Activated CD4-positive, CD25-positive, alpha-beta regulatory T cell treated with anti-CD3 and anti-CD28 coated beads, Interleukin-2, amount 50 U/mL, for 16 hours (primary cell): ENCODE measurements around the gene MADCAM1.
"Not testable (repeated sequence)": the region's sequence is repeated elsewhere in the genome, so short reads cannot be mapped to it uniquely, and the experiment has no call there.

ENCODE experiments used
- DNase-seq: peaks from one replicate; pipeline ENCODE4 v3.0.0-alpha.2; 2020; ENCODE audit warnings: low read depth, low spot score

The MADCAM1 gene

DNA sequence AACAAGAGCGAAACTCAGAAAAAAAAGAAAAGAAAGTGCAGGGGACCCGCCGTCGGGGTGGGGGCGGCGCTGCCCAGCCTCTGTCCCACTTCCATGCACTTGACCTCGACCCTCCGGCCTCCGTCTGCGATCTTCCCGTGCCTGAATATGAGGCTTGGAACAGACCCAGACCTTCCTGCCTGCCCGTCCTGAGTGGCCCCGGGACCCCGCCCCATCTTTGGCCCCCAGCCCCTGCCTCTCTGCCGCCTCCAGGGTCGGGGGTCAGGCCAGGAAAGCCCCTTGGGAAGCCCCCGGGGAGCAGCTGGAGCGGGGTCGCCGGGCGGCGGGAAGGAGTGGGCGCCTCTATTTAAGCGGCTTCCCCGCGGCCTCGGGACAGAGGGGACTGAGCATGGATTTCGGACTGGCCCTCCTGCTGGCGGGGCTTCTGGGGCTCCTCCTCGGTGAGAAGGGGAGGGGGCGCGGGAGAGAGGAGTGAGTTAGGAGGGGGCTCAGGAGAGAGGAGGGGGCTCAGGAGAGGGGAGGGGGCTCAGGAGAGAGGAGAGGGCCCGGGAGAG, at the start of gene MADCAM1:
Gene MADCAM1 (plus strand): TSS at position 375 of the 554 bp plus-strand sequence. CDS start 14 bp downstream, at position 389.
- no peak for DNase-seq

DNA sequence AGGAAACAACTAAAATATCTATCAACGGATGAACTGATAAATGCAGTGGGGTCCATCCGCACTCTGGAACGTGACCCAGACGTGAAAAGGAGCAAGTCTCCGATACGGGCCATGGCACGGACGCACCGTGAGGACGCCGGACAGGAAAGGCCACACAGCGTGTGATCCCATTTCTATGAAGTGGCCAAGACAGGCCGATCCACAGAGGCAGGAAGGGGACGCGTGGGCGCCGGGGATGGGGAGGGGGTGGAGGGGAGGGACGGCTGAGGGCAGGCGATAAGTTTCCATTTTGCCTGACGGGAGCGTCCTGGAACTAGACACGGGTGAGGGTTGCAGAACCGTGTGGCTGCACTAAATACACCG, 49.2 kb upstream of the MADCAM1 start:
- DNase-seq = no peak

DNA sequence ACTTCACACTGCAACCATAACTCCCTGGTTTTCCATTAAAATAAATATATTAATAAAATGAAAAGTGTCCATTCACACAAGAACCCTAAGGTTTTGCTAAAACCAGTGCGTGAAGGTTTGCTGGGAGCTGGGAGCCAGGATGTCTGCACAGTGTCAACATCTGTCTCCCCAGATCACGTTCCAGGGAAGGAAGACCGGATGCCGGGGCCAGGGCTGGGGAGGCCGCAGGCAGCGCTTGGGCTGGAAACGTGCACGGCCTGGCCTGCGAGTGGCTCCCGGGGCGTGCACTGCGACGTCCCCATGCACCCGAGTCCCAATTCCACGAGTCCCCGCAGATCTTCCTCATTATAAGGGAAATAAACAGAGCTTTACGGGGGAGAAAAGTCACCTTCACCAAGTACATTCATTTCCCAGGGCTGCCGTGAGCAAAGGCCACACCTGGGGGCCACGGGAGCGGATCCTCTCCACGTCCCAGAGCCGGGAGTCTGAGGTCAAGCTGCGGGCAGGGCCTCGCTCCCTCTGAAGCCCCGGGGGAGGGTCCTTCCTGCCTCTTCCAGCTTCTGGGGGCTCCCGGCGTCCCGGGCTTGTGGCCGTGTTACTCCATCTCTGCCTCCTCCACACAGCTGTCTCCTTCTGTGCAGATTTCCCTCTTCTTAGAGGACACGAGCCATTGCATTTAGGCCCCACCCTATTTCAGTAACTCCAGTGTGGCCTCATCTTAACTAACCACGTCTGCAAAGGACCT, 48.3 kb upstream of the MADCAM1 start:
- DNase-seq = no peak

DNA sequence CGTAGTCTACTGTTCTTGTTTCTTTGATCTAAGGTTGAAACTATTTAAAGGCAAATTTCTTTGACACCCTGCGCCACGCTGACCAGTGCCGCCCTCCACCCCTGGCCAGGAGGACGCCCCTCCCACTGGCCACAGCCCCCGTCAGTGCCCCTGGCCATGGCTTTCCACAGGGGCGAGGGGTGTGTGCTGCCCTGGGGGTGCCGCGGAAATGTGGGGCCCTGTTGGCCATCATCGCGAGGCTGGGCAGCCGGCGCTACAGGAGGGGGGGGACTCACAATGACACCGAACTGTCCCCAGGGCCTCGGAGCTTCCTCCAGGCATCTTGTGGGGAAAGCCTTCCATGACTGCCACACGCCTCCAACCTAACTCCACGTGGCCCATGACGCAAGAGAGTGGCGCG, 46.4 kb upstream of the MADCAM1 start:
- no peak for DNase-seq

DNA sequence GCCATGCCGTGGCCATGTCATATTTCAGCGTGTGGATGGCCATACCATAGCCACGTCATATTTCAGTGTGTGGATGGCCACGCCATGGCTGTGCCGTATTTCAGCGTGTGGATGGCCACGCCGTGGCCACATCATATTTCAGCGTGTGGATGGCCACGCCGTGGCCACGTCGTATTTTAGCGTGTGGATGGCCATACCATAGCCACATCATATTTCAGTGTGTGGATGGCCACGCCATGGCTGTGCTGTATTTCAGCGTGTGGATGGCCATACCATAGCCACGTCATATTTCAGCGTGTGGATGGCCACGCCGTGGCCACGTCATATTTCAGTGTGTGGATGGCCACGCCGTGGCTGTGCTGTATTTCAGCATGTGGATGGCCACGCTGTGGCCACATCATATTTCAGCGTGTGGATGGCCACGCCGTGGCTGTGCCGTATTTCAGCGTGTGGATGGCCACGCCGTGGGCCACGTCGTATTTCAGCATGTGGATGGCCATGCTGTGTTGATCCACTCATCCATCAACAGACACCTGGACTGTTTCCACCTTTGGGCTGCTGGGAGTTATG, 45.3 kb upstream of the MADCAM1 start:
- DNase-seq = not testable (repeated sequence)

DNA sequence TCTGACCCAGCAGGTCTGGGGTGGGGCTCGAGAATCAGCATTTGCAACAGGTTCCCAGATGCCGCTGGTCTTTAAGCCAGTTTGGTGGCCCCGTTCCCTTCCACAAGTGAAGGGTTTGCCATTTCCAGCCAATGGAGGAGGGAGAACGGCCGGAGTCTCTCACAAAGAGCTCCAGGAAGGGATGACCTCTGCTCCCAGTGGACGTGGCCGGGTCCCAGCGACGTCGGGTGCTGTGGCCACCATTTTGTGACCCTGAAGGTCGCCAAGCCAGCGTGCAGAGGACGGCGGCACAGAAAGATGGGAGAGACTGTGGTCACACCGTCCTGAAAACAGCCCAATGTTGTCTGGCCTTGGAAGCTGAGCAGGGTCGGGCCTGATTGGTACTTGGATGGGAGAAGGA, 43.5 kb upstream of the MADCAM1 start:
- no peak for DNase-seq

DNA sequence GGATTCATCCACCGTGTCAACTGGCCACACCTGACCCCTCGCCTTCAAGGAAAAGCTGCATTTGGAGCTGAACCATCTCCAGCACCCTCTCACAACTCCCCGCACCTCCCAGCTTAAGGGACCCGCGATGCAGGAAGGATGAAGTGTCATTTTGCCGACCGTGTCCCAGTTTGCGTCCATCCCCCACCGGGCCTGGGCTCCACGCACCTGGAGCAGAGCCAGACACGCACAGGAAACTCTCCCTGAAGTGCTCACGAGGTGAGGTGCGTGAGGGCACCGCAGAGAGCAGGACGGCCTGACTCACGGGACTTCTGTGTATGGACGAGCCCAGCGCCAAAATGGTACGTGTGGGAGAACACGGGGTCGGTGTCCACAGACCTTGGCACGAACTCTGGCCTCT, 42.7 kb upstream of the MADCAM1 start:
- no peak for DNase-seq

DNA sequence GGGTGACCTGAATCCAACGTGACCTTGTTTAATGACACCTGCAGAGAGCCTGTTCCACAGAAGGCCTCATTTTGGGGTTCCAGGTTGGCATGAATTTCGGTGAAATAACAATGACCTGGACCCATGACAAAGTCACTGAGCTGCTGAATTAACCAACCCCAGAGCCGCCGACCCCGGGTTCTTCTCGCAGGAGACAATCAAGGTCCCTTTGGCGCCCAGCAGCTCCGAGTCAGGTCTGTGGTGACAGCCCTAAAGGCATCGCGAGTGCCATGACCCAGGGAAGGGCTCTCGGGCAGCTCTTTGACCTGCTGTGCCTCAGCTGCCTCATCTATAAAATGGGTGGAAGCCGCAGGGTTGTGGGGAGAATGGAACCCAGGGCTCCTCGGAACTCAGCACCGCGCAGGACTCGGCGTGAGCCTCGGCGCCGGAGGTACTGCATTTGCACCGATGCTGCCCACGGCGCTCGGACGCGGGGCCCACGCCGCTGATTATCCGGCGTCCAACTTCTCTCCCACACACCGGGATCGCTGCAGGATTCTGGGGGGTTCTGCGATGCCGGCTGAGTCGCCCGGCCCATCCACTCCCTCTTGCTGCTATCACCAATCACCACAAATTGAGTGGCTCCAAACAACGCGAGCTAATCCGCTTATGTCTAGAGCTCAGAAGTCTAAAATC, 41.1 kb upstream of the MADCAM1 start:
- DNase-seq = no peak

DNA sequence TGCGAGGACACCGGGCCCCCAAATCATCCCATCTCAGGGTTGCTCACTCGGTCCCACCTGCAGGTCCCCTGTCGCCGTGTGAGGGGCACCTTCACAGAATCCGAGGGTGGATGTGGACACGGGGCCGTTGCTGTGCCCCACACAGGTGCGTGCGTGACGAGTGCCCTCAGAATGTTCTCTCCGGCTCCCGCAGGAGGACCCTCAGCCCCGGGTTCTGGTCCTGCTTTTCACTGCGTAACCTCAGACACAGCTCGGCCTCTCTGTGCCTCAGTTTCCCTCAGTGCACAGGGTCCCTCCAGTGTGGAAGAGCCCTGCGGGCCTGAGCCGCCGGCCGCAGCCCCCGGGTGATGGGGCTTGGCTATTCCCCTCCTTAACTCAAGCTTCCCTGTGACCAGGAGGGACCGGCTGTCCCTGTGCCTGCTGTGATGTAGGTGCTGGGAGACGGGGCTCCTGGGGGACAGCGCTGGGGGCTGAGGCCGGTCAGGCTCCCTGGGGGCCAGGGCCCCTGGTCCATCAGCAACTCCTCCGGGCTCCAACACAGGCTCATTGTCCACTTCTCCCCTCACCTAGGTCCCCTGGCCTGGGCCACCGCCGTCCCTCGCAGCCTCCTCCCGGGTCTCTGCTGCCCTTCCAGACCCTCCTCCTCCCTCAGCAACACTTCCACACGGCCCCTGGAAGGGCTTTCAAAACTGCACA, 40.3 kb upstream of the MADCAM1 start:
- no peak for DNase-seq

DNA sequence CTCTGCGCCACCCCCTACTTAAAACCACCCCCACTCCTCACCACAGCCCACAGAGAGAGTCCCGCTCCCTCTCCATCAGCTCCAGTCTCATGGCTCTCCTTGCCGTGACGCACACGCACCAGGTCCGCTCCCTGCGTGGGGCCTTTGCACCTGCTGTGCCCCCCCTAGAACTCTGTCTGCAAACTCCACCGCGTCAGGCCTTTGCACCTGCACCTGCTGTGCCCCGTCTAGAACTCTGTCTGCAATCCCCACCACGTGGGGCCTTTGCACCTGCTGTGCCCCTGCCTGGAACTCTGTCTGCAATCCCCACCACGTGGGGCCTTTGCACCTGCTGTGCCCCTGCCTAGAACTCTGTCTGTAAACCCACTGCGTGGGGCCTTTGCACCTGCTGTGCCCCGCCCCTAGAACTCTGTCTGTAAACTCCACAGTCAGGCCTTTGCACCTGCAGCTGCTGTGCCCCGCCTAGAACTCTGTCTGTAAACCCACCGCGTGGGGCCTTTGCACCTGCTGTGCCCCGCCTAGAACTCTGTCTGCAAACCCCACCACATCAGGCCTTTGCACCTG, 39.7 kb upstream of the MADCAM1 start:
- DNase-seq = no peak

DNA sequence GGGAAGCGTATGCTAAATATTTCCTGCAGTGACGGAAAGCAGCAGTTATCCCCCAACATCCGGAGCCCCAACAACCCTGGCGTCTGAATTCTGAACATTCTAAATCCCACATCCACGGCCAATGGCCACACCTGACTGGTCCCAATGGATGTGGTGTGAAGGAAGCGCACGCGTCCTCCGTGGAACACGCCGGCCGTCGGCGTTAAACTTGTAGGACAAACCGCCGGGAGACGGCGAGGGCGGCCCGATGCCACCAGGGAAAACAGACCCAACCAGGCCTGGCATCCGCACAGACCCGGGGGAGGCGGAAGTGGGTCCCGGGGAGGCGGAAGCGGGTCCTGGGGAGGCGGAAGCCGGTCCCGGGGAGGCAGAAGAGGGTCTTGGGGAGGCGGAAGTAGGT, 38.6 kb upstream of the MADCAM1 start:
- no peak for DNase-seq

DNA sequence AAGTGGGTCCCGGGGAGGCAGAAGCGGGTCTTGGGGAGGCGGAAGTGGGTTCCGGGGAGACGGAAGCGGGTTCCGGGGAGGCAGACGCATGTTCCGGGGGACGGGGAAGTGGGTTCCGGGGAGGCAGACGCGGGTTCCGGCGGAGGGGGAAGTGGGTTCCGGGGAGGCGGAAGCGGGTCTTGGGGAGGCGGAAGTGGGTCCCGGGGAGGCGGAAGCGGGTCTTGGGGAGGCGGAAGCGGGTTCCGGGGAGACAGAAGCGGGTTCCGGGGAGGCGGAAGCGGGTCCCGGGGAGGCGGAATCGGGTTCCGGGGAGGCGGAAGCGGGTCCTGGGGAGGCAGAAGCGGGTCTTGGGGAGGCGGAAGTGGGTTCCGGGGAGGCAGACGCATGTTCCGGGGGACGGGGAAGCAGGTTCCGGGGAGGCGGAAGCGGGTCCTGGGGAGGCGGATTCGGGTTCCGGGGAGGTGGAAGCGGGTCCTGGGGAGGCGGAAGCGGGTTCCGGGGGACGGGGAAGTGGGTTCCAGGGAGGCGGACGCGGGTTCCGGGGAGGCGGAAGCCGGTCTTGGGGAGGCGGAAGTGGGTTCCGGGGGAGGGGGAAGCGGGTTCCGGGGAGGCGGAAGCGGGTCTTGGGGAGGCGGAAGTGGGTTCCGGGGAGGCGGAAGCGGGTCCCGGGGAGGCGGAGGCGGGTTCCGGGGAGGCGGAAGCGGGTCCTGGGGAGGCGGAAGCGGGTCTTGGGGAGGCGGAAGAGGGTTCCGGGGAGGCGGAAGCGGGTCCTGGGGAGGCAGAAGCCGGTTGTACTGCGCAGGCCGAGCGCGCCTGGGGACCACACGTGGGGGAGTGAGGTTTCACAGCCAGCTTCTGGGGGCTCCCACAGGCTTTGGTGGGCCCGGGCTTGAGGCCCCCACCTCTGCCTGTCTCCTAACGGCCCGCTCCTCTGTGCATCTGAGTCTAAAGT, 37.9 kb upstream of the MADCAM1 start:
- DNase-seq = no peak

DNA sequence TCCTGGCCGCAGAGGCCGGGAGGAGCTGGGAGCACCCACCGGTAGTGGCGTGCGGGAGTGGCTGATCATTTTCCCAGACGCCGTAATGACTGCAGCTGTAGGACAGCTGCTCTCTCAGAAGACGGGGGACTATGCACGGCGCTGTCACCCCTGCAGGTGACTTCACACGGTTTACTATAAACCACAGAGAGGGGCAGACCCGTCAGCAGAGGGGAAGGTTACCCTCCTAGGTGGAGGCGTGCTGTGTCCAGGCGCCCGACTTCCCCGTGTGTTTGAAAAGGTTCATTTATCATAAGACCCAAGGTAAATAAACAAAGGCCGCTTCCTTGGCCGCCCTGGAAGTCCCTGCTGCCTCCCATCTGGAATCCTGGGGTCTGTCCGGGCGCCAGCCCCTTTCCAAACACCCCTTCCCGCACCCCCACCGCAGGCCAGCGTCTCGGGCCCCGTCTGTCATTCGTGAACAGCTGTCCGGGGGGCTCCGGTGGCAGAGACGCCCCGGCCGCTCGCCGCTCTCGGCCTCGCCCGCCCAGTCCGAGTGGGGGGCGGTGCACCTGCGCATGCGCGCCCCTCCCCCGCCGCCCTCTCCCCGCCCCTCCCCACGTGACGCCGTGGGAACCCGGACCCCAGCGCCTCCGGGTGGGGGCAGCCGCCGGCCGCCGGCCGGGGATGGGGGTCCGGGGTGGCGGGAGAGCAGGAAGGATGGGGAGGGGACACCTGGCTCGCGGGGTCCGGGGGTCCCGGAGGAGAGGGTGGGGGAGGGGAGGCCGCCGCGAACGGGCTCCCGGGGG, 36.4 kb upstream of the MADCAM1 start:
- DNase-seq = no peak

DNA sequence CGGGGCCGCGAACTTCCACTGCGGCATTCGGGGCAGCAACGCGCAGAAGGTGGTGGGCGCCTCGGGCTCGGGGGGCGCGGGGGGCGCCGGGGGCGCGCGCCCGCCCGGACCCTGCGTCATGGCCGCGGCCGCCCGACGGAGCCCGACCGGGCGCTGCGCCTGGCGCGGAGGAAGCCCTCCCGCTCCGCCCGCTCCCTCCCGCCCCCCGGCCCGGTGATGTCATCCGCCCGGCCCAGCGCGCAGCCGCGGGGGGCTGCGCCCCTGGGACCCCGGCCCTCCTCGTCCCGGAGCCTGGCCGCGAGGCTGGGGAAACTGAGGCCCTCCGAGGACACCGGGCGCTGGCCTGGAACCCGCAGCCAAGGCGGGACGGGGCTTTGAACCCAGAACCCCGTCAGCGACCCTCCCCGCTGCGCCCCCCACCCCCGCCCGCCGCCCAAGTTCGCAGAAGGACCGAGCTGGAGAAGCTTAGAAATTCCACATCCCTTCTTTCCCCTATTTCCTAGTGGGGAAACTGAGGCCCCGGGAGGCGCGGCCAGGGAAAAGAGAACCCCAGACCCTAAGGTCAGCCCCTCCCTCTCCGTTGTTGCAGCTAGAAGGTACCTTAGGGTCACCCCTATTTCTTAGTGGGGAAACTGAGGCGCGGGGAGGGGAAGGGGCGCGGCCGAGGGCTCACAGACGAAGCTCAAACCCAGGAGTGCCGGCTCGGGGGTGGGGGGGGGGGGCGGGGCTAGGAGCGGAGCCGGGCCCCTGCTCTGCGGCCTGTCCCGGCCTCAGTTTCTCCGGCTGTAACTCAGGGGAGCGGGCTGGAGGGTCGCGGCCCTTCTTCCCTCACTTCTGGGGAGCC, 35.2 kb upstream of the MADCAM1 start, which contains the start of gene SHC2:
Gene SHC2 (minus strand): TSS at position 157 of the 844 bp plus-strand sequence. CDS start 37 bp downstream, at position 120.
- no peak for DNase-seq

DNA sequence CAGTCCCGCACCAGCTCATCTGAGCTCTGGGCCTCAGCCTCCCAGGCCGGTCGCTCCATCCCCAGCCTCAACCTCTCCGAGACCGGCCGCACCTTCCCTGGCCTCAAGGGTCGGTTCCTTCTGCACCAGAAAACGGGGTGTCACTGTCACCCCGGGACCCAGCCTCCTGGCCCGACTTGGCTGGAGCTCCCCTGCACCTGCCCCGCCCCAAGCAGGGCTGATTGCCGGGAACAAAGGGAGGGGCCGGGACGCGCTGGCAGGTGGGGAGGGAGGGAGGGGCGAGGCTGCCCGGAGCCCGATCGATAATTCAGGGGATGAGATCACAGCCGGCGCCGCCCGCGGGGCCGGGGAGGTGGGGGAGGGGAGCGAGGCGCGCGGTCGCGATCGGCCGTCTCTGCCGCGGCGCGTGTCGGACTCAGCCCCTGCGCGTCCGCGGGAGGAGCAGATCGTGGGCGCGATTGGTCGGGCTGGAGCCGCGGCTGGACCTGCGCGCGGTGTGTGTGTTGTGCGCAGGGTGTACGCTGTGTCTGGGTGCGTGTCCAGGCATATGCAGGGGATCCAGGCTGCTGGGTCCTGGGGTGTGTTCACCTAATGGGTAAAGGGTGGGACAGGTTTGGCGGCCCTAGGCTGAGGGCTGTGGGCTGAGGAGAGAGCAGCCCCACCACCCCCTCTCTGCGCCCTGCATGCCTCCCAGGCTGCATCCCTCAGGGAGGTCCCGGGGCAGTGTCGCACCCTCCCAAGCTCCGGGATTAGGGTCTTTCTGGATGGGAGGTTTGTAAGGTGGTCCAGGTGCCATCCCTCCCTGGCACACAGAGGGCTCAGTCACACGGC, 34.4 kb upstream of the MADCAM1 start:
- no peak for DNase-seq

DNA sequence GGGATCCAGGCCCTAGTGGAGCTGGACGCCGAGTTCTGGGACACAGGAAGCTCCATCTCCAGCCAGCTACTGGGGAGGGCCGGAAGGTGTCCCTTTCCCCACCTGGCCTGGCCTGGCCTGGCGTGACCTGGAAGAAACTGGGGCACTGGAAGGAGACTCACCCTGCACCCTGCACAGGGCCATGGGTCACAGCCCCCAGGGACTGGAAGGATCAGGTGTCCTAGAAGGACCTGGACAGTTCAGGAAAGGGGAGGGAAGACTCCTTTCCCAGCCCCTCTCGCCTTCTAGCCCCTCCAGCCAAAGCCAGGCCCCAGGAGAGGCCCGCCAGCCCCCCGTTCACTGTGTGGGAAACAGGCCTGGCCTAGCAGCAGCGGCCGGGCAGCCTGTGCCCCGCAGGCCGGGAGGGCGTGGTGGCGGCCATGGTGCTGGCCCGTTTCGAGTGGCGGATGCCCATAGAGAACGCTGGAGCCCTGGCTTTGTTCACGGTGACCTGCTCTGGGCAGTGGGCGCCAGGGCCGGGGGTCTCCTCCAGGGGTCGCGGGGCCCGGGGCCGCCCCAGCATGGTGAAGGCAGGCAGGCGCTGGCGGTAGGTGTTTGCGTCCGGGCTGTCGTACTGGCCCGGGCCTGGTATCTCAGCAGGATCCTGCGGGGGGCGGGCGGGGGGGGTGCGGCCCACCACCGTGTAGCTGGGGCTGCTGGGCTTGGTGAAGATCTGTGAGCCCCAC, 32.6 kb upstream of the MADCAM1 start:
- DNase-seq = no peak

DNA sequence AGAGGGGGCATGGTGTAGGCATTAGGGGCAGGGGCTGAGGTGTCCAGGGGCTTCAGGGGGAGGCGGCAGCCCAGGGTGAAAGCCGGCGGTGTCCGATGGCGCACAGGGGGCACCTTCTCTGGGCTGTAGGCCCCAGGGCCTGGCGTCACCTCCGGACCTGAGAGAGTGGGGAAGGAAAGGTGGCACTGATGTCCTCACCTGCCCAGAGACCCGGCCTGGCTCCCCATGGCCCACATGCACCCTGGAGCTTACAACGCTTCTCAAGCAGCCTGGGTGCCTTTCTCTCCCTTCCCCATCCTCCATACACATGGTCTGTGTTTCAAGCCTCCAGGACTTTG, 32.1 kb upstream of the MADCAM1 start:
- DNase-seq = no peak
